ENCODE results near the gene PSMC2. TPM values are rescaled to one million over a fixed set of nuclear protein-coding genes. Genes with fewer than 3 reads are reported as not detected.

Gene PSMC2
- total RNA-seq, 1 experiment from 2014 or later: 121 TPM

GRCh38 chr7:103314852-103315251, 32.6 kb upstream of the PSMC2 start:
- CTCF ChIA-PET: no interaction called here
- POLR2A ChIA-PET: no interaction called here
- H3K36me3 Mint-ChIP-seq: peaks cover 90% of the 10 kb centered on the region
- H3K9me3 Mint-ChIP-seq: no peaks in the 10 kb centered on the region
- no peak for TF ChIP-seq ZNF121 (CRISPR knock-in tag; IDR thresholded peaks at IDR 0.05)
- TF ChIP-seq FOXP1 (CRISPR knock-in tag; IDR thresholded peaks at IDR 0.05; ENCODE audit: borderline replicate concordance): no peak
- TF ChIP-seq ZNF423 (CRISPR knock-in tag; IDR thresholded peaks at IDR 0.05): no peak
- TF ChIP-seq TP53 (CRISPR knock-in tag; IDR thresholded peaks at IDR 0.05): no peak
- no peak for TF ChIP-seq IRF2 (CRISPR knock-in tag; IDR thresholded peaks at IDR 0.05; ENCODE audit: borderline replicate concordance, low read depth)
- TF ChIP-seq STAT6 (CRISPR knock-in tag; conservative IDR thresholded peaks at IDR 0.05; ENCODE audit: low read depth): no peak
- no peak for TF ChIP-seq KAT7 (CRISPR knock-in tag; IDR thresholded peaks at IDR 0.05; ENCODE audit: borderline replicate concordance)
- TF ChIP-seq GABPB1 (CRISPR knock-in tag; IDR thresholded peaks at IDR 0.05): no peak
- no peak for DNase-seq (ENCODE audit: low spot score)
- H3K4me1 Mint-ChIP-seq: no peaks in the 10 kb centered on the region
- ATAC-seq: no peak
- H3K4me3 Mint-ChIP-seq: no peak overlapping the region
- H3K27ac Mint-ChIP-seq: no peak overlapping the region
- no peaks in the 10 kb centered on the region for H3K27me3 Mint-ChIP-seq (ENCODE audit: low read depth)

GRCh38 chr7:103316380-103316941, 31.0 kb upstream of the PSMC2 start:
- Mint-ChIP-seq H3K9me3 (no peaks in the 10 kb centered on the region), H3K4me1 (no peaks in the 10 kb centered on the region), H3K36me3 (peaks cover 82% of the 10 kb centered on the region), H3K4me3 (no peak overlapping the region), H3K27me3 (ENCODE audit: low read depth) (no peaks in the 10 kb centered on the region), H3K27ac (no peak overlapping the region)
- TF ChIP-seq ZBTB21 (CRISPR knock-in tag; IDR thresholded peaks at IDR 0.05; ENCODE audit: borderline replicate concordance) (no peak), ZNF317 (CRISPR knock-in tag; IDR thresholded peaks at IDR 0.05; ENCODE audit: borderline replicate concordance, low read depth) (no peak)
- ATAC-seq: no peak
- CTCF ChIA-PET: no interaction called here
- no peak for DNase-seq (ENCODE audit: low spot score)
- POLR2A ChIA-PET: no interaction called here

- no peaks in the 10 kb centered on the region for H3K9me3 Mint-ChIP-seq
- H3K4me3 Mint-ChIP-seq: no peak overlapping the region
- no peak for ATAC-seq
- H3K36me3 Mint-ChIP-seq: peaks cover 81% of the 10 kb centered on the region
- H3K27me3 Mint-ChIP-seq (ENCODE audit: low read depth): no peaks in the 10 kb centered on the region
- TF ChIP-seq ZBTB43 (CRISPR knock-in tag; IDR thresholded peaks at IDR 0.05) (no peak), EMX1 (CRISPR knock-in tag; IDR thresholded peaks at IDR 0.05) (no peak), ZMAT4 (CRISPR knock-in tag; IDR thresholded peaks at IDR 0.05) (no peak), MYBL2 (CRISPR knock-in tag; IDR thresholded peaks at IDR 0.05) (no peak), ZNF138 (CRISPR knock-in tag; conservative IDR thresholded peaks at IDR 0.05) (no peak), ZBTB21 (CRISPR knock-in tag; IDR thresholded peaks at IDR 0.05; ENCODE audit: borderline replicate concordance) (no peak), USF1 (CRISPR knock-in tag; IDR thresholded peaks at IDR 0.05) (no peak), SOX15 (CRISPR knock-in tag; IDR thresholded peaks at IDR 0.05) (no peak), RORB (CRISPR knock-in tag; IDR thresholded peaks at IDR 0.05) (no peak), ATF6 (CRISPR knock-in tag; IDR thresholded peaks at IDR 0.05) (no peak), FOXJ3 (CRISPR knock-in tag; IDR thresholded peaks at IDR 0.05; ENCODE audit: borderline replicate concordance) (no peak), ZNF263 (CRISPR knock-in tag; IDR thresholded peaks at IDR 0.05; ENCODE audit: low read depth) (no peak)
- H3K27ac Mint-ChIP-seq: no peak overlapping the region
- no peak for DNase-seq (ENCODE audit: low spot score)
- ChIA-PET POLR2A (no interaction called here), CTCF (no interaction called here)
- H3K4me1 Mint-ChIP-seq: no peaks in the 10 kb centered on the region
Measured at GRCh38 chr7:103317009-103317408, 30.4 kb upstream of the PSMC2 start.

Measured in WTC11 (cell line).